ENCODE measurements around the gene BRAF.
A peak's percentile ranks its signal among the peaks of the same experiment; 100 is the strongest.
"Not testable (repeated sequence)": the region's sequence is repeated elsewhere in the genome, so short reads cannot be mapped to it uniquely, and the experiment has no call there.

The BRAF gene

GRCh38 chr7:140917258-140917657 lies 7.5 kb downstream of the BRAF start:
- no peak for FAIRE-seq

GRCh38 chr7:140915935-140916555 lies 8.7 kb downstream of the BRAF start:
- no peak for FAIRE-seq

- no peak for FAIRE-seq
Measured at GRCh38 chr7:140914083-140914482, 10.6 kb downstream of the BRAF start.

- FAIRE-seq = not testable (repeated sequence)
Measured at GRCh38 chr7:140913596-140913928, 11.2 kb downstream of the BRAF start.

GRCh38 chr7:140911746-140912145 lies 13.0 kb downstream of the BRAF start:
- FAIRE-seq = no peak

GRCh38 chr7:140909476-140910161 lies 15.1 kb downstream of the BRAF start:
- FAIRE-seq = no peak

GRCh38 chr7:140908361-140908760 lies 16.4 kb downstream of the BRAF start:
- no peak for FAIRE-seq

GRCh38 chr7:140903741-140904480 lies 20.8 kb downstream of the BRAF start:
- no peak for FAIRE-seq

GRCh38 chr7:140902303-140902953 lies 22.3 kb downstream of the BRAF start:
- FAIRE-seq = no peak

- no peak for FAIRE-seq
Measured at GRCh38 chr7:140901941-140902302, 22.8 kb downstream of the BRAF start.

- no peak for FAIRE-seq
Measured at GRCh38 chr7:140899883-140900282, 24.8 kb downstream of the BRAF start.

GRCh38 chr7:140898786-140899536 lies 25.8 kb downstream of the BRAF start:
- no peak for FAIRE-seq

GRCh38 chr7:140896996-140897395 lies 27.7 kb downstream of the BRAF start:
- no peak for FAIRE-seq

GRCh38 chr7:140889645-140890044 lies 35.1 kb downstream of the BRAF start:
- FAIRE-seq = no peak

GRCh38 chr7:140889150-140889549 lies 35.6 kb downstream of the BRAF start:
- peak; percentile 47 for FAIRE-seq

GRCh38 chr7:140888087-140888486 lies 36.6 kb downstream of the BRAF start:
- FAIRE-seq = no peak

GRCh38 chr7:140885735-140886334 lies 38.9 kb downstream of the BRAF start:
- FAIRE-seq = no peak

GRCh38 chr7:140883378-140883777 lies 41.4 kb downstream of the BRAF start:
- no peak for FAIRE-seq

GRCh38 chr7:140882834-140883233 lies 41.9 kb downstream of the BRAF start:
- FAIRE-seq = not testable (repeated sequence)

- FAIRE-seq = no peak
Measured at GRCh38 chr7:140881507-140882228, 43.1 kb downstream of the BRAF start.

- no peak for FAIRE-seq
Measured at GRCh38 chr7:140877249-140877524, 47.5 kb downstream of the BRAF start.

Data from islet of Langerhans (tissue), 1 donor.